ENCODE measurements around the gene LRRC37A3.
"Not testable (repeated sequence)": the region's sequence is repeated elsewhere in the genome, so short reads cannot be mapped to it uniquely, and the experiment has no call there.

LRRC37A3 gene

GRCh38 chr17:64919289-64920025 is at the start of gene LRRC37A3:
TSS of gene LRRC37A3 (minus strand) at chr17:64919478. CDS start at chr17:64897257, 22,221 bp downstream.
- peak; percentile 54 for TF ChIP-seq CTCF (IDR thresholded peaks at IDR 0.05; ENCODE audit: insufficient read depth, low read depth, low read length, missing control alignments)
- peak; percentile 91 for DNase-seq (ENCODE audit: low read depth)
- peak within 1 kb of the TSS; percentile 64 for H3K4me3 ChIP-seq (ENCODE audit: low read length)

GRCh38 chr17:64965873-64966287 is 46.6 kb upstream of the LRRC37A3 start:
- peak; percentile 35 for TF ChIP-seq CTCF (IDR thresholded peaks at IDR 0.05; ENCODE audit: insufficient read depth, low read depth, low read length, missing control alignments)
- H3K4me3 ChIP-seq (ENCODE audit: low read length) = not testable (repeated sequence)
- DNase-seq (ENCODE audit: low read depth) = peak; percentile 58

- H3K4me3 ChIP-seq (ENCODE audit: low read length); DNase-seq (ENCODE audit: low read depth): not testable (repeated sequence)
Measured at GRCh38 chr17:64965256-64965872, 46.1 kb upstream of the LRRC37A3 start.

DNA sequence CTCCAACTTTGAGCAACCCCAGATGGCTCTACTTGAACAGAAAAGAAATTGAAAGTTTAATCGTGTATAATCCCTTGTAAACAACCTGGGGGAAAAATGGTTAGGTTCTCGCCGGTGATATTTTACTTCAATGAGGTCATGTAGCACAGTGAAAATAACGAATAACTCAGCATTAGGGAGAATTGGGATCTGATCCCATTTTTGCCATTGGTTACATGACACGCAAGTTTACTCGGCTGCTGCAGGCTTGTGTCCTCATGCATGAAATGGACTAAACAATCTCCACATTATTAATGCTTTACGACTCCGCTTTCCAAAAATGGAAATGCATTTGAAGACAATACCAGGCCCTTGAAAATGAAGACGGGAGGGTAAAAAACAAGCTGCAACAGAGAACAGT is 45.5 kb upstream of the LRRC37A3 start:
- no peak overlapping the region for H3K4me3 ChIP-seq (ENCODE audit: low read length)
- no peak for TF ChIP-seq CTCF (IDR thresholded peaks at IDR 0.05; ENCODE audit: insufficient read depth, low read depth, low read length, missing control alignments)
- no peak for DNase-seq (ENCODE audit: low read depth)

GRCh38 chr17:64963814-64964213 is 44.5 kb upstream of the LRRC37A3 start:
- DNase-seq (ENCODE audit: low read depth); H3K4me3 ChIP-seq (ENCODE audit: low read length): not testable (repeated sequence)
- peak; percentile 9 for TF ChIP-seq CTCF (IDR thresholded peaks at IDR 0.05; ENCODE audit: insufficient read depth, low read depth, low read length, missing control alignments)

DNA sequence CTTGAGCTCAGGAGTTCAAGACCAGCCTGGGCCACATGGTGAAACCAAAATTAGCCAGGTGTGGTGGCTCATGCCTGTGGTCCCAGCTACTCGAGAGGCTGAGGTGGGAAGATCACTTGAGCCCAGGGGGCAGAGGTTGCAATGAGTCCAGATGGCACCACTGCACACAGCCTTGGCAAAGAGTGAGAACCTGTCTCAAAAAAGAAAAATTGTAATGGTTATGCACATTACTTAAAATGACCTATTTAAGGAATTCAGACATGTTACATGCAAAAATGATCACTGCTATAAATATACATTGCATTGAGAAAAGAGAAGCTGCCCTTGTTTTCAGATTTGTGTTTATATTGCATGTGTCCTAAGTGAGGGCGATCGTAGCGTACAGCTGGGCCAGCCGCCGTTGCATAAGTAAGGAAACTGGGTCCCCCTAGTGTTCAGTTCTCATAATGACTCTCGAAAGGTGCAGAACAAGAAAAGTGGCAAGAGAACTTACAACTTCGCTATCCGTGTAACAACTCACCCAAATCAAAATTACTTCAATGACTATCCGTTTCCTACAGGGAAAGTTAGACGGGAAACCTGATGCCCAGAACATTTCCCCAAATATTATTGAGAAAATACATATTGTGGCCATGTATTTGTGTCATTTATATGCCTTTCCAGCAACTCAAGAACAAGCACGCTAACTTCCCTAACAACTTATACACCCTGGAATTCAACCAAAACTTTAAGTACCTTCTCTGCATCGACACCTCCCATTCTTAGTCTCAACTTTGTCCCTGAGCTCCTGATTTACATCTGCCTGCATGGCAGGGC is 42.5 kb upstream of the LRRC37A3 start:
- peak; percentile 57 for TF ChIP-seq CTCF (IDR thresholded peaks at IDR 0.05; ENCODE audit: insufficient read depth, low read depth, low read length, missing control alignments)
- H3K4me3 ChIP-seq (ENCODE audit: low read length) = not testable (repeated sequence)
- peak; percentile 54 for DNase-seq (ENCODE audit: low read depth)

DNA sequence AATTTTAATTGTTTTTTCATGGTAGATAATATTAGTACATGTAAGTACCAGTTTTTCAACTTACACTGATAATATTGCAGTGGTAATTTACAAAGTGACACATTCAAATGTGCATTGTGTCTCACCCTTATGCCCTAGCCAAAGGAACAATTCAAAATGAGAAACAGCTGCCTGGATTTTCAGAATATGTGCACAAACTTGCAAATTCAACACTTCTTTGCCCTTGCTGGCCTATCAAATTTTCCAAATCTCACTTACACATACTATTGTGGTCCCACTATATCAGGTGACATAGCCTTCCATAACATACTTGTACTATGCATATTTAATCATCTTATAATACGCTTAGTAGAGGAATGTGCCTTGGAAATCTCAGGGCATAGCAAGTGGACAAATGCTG is 32.6 kb upstream of the LRRC37A3 start:
- no peak for DNase-seq (ENCODE audit: low read depth)
- no peak overlapping the region for H3K4me3 ChIP-seq (ENCODE audit: low read length)
- TF ChIP-seq CTCF (IDR thresholded peaks at IDR 0.05; ENCODE audit: insufficient read depth, low read depth, low read length, missing control alignments) = no peak

All from epithelial cell of esophagus (primary cell).